Central memory CD8-positive, alpha-beta T cell (primary cell): ENCODE measurements around the gene NCF1.
"Not testable (repeated sequence)": the region's sequence is repeated elsewhere in the genome, so short reads cannot be mapped to it uniquely, and the experiment has no call there.

Source experiments
- ATAC-seq: fragments of 150-1000 bp; cut with Tn5 transposase; replicated peaks from 2 replicates; pipeline ENCODE4 v1.10.0; 2022; ENCODE audit warnings: mild to moderate bottlenecking, moderate FRiP score, moderate number of reproducible peaks; ENCODE audit not compliant: poor library complexity, severe bottlenecking; ENCODE audit errors: extremely low read depth
- DNase-seq, 2 donors: peaks; one replicate each; pipeline ENCODE4 v3.0.0; 2021; ENCODE audit warnings: low spot score in 2 of 2
- H3K27ac Mint-ChIP-seq: one replicate; pipeline ENCODE4 v1.8.0; 2022; ENCODE audit warnings: low read depth, mild to moderate bottlenecking, moderate library complexity, mixed read lengths
- H3K27me3 Mint-ChIP-seq: one replicate; pipeline ENCODE4 v1.8.0; 2022; ENCODE audit warnings: mixed read lengths
- H3K36me3 Mint-ChIP-seq: one replicate; pipeline ENCODE4 v1.8.0; 2022; ENCODE audit warnings: mild to moderate bottlenecking, moderate library complexity, mixed read lengths; ENCODE audit not compliant: insufficient read depth
- H3K4me1 Mint-ChIP-seq: one replicate; pipeline ENCODE4 v1.8.0; 2022; ENCODE audit warnings: mixed read lengths
- H3K4me3 Mint-ChIP-seq: one replicate; pipeline ENCODE4 v1.8.0; 2022; ENCODE audit warnings: mild to moderate bottlenecking, moderate library complexity, mixed read lengths
- H3K9me3 Mint-ChIP-seq: one replicate; pipeline ENCODE4 v1.8.0; 2022; ENCODE audit warnings: mixed read lengths

The NCF1 gene

DNA sequence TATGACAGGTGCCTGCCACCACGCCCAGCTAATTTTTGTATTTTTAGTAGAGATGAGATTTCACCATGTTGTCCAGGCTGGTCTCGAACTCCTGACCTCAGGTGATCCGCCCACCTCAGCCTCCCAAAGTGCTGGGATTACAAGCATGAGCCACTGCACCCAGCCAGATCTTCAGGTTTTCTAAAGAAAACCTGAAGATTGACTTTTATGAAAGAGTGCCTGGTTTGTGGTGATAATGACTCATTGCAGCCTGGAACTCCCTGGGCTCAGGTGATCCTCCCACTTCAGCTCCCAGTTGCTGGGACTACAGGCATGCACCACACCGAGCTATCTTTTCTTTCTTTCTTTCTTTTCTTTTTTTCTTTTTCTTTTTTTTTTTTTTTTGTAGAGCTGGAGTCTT, 24.8 kb downstream of the NCF1 start:
- H3K9me3 Mint-ChIP-seq, ATAC-seq, H3K36me3 Mint-ChIP-seq: not testable (repeated sequence)

GRCh38 chr7:74815882-74816281, 42.1 kb downstream of the NCF1 start:
- DNase-seq, H3K4me1 Mint-ChIP-seq, H3K27me3 Mint-ChIP-seq, H3K27ac Mint-ChIP-seq, H3K9me3 Mint-ChIP-seq, H3K36me3 Mint-ChIP-seq, H3K4me3 Mint-ChIP-seq: not testable (repeated sequence)
- peak; percentile 49 for ATAC-seq

More for the DNA sequence above, 24.8 kb downstream of the NCF1 start:
- H3K4me3 Mint-ChIP-seq, H3K4me1 Mint-ChIP-seq, H3K27me3 Mint-ChIP-seq, DNase-seq, H3K27ac Mint-ChIP-seq: not testable (repeated sequence)

DNA sequence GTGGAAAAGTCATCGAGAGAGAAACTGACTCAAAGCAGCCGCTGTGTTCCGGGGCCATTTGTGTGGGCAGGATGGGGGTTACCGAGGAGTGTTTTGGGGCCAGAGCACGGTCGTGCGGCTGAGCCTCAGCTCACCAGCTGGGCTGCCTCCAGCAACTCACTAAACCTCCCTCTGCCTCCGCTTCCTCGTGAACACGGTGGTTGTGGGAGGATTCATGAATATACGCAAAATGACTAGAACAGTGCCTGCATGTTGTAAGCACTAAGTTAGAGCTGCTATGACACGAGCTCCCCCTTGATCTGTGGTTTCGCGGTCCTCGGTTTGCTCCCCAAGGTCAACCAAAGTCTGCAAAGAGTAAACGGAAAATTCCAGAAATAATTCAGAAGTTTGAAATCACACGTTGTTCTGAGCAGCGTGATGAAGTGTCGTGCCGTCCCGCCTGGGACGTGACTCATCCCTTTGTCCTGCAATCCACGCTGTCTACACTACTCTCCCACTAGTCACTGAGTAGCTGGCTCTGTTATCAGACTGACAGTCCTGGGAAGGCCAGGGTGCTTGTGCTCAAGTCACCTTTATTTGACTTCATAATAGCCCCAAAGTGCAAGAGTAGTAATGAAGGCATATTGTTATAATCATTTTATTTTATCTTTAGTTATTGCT, 46.5 kb downstream of the NCF1 start:
- peak; percentile 28 for ATAC-seq
- H3K27me3 Mint-ChIP-seq, H3K36me3 Mint-ChIP-seq, H3K27ac Mint-ChIP-seq, H3K4me1 Mint-ChIP-seq, DNase-seq, H3K4me3 Mint-ChIP-seq, H3K9me3 Mint-ChIP-seq: not testable (repeated sequence)

DNA sequence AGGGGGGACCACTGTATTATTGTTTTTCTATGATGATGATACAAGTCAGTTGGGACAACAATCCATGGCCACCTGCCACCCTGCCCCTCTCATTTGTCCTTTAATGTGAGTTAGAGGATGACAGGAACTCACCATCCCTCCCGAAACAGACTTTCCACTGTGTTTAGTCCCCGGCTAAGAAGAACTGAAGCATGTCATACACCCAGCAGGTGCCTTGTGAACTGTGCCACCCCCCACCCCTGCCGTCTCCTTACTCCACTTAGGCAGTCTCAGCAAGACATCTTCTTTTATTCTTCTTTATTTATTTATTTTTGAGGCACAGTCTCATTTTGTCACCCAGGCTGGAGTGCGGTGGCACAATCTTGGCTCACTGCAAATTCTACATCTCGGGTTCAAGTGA, 47.4 kb downstream of the NCF1 start:
- not testable (repeated sequence) for DNase-seq, H3K36me3 Mint-ChIP-seq, H3K9me3 Mint-ChIP-seq, H3K27me3 Mint-ChIP-seq, H3K27ac Mint-ChIP-seq, H3K4me3 Mint-ChIP-seq, ATAC-seq, H3K4me1 Mint-ChIP-seq

DNA sequence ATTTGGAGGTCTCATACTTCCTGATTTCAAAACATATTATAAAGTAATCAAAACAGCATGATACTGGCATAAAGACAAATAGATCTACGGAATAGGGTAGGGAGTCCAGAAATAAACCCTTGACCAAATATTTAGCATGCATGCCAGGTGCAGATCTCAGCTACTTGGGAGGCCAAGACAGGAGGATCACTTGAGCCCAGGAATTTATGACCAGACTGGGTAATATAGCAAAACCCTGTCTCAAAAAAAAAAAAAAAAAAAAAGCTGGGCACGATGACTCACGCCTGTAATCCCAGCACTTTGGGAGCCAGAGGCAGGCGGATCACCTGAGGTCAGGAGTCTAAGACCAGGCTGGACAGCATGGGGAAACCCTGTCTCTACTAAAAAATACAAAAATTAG, 56.1 kb downstream of the NCF1 start:
- H3K36me3 Mint-ChIP-seq, DNase-seq, ATAC-seq, H3K27me3 Mint-ChIP-seq, H3K4me1 Mint-ChIP-seq, H3K4me3 Mint-ChIP-seq, H3K9me3 Mint-ChIP-seq, H3K27ac Mint-ChIP-seq: not testable (repeated sequence)

- H3K4me3 Mint-ChIP-seq, H3K27me3 Mint-ChIP-seq, DNase-seq, ATAC-seq, H3K27ac Mint-ChIP-seq, H3K36me3 Mint-ChIP-seq, H3K4me1 Mint-ChIP-seq, H3K9me3 Mint-ChIP-seq: not testable (repeated sequence)
Observed at GRCh38 chr7:74830411-74830810, 56.6 kb downstream of the NCF1 start.
